ENCODE results near the gene MGAT2.

Gene MGAT2

GRCh38 chr14:49659526-49660455 lies 39.2 kb downstream of the MGAT2 start:
- DNase-seq: no peak

GRCh38 chr14:49670475-49670874 lies 49.9 kb downstream of the MGAT2 start:
- DNase-seq: no peak
